Upper lobe of left lung (tissue), 6 donors: Measurements from ENCODE around the gene FMO2. TPM values are rescaled to one million over a fixed set of nuclear protein-coding genes. Genes with fewer than 3 reads are reported as not detected.
"Not testable (repeated sequence)": the region's sequence is repeated elsewhere in the genome, so short reads cannot be mapped to it uniquely, and the experiment has no call there.

Experiments used
- ATAC-seq, 2 donors: fragments of 200-7000 bp; cut with Tn5 transposase; one replicate each; pipeline ENCODE4 v1.9.1; 2022; ENCODE audit warnings: mild to moderate bottlenecking in 2 of 2, moderate library complexity in 2 of 2; ENCODE audit not compliant: low FRiP score in 2 of 2
- DNase-seq, 2 donors: peaks; one replicate each; pipeline ENCODE4 v3.0.0-alpha.2; 2019 to 2020
- H3K27ac ChIP-seq, 4 donors: fragments of 200-600 bp; sonication (generic); one replicate each; pipeline ENCODE4 v1.5.1; 2016 to 2019
- H3K27me3 ChIP-seq, 4 donors: fragments of 200-600 bp; sonication (generic); one replicate each; pipeline ENCODE4 v1.5.1; 2017 to 2019
- H3K36me3 ChIP-seq, 4 donors: fragments of 200-600 bp; sonication (generic); one replicate each; pipeline ENCODE4 v1.5.1; 2016 to 2019
- H3K4me1 ChIP-seq, 4 donors: fragments of 200-600 bp; sonication (generic); one replicate each; pipeline ENCODE4 v1.5.1; 2018 to 2019
- H3K4me3 ChIP-seq, 4 donors: fragments of 200-600 bp; sonication (generic); one replicate each; pipeline ENCODE4 v1.5.1; 2017 to 2019; ENCODE audit warnings: mild to moderate bottlenecking in 2 of 4, moderate library complexity in 1 of 4
- H3K9me3 ChIP-seq, 4 donors: fragments of 200-600 bp; sonication (generic); one replicate each; pipeline ENCODE4 v1.5.1; 2018 to 2019
- EP300 ChIP-seq, 4 donors: sonication (generic); formaldehyde crosslinking; IDR thresholded peaks; one replicate each; pipeline ENCODE4 v1.5.1; 2017; ENCODE audit warnings: antibody characterized with exemption in 4 of 4, control low read depth in 2 of 4
- POLR2A ChIP-seq, 4 donors: fragments of 450-650 bp; IDR thresholded peaks; one replicate each; pipeline ENCODE4 v1.5.1; 2016 to 2017; ENCODE audit warnings: antibody characterized with exemption in 4 of 4, mild to moderate bottlenecking in 2 of 4
- POLR2AphosphoS5 ChIP-seq, 2 donors: sonication (generic); formaldehyde crosslinking; IDR thresholded peaks; one replicate each; pipeline ENCODE4 v1.5.1; 2017; ENCODE audit warnings: antibody characterized with exemption in 2 of 2
- WGBS, 2 donors: methylation state at CpG; one replicate each; pipeline ENCODE4 v1.1.5; 2017 to 2018; 5-methylcytosine and 5-hydroxymethylcytosine counted together
- total RNA-seq, 6 donors: library from RNA; depleted of rRNA in 4 of 6; stranded (reverse); fragments of >200 nt in 4 of 6; gene quantifications; one replicate each; pipeline versions ENCODE4 v1.1.0 to v1.2.1, GENCODE V29; 2016 to 2021
- TF ChIP-seq, protein P1 (sequence below), 6 experiments: fragments of 450-650 bp in 4 of 6; fragments of 200-600 bp in 2 of 6; sonication (generic) in 2 of 6; IDR thresholded peaks; one replicate each; pipeline ENCODE4 v1.5.1; 2016 to 2019; ENCODE audit warnings: antibody characterized with exemption in 6 of 6
- donor health status: DM: no; HTN: no; CAD: no; lungs with moderate emphysema.
- donor health status: DM: no; HTN: yes; CAD: no; lungs with severe emphysema.

The FMO2 gene
- total RNA-seq, 6 donors from 2014 or later = 118 to 259 (median 169) TPM

- ATAC-seq (peak in 1 of 2 donors; percentile 21), DNase-seq (no peak)
- TF ChIP-seq POLR2A (IDR thresholded peaks at IDR 0.05) = no peak
- TF ChIP-seq POLR2AphosphoS5 (IDR thresholded peaks at IDR 0.05) = no peak
- TF ChIP-seq, protein P1, sequence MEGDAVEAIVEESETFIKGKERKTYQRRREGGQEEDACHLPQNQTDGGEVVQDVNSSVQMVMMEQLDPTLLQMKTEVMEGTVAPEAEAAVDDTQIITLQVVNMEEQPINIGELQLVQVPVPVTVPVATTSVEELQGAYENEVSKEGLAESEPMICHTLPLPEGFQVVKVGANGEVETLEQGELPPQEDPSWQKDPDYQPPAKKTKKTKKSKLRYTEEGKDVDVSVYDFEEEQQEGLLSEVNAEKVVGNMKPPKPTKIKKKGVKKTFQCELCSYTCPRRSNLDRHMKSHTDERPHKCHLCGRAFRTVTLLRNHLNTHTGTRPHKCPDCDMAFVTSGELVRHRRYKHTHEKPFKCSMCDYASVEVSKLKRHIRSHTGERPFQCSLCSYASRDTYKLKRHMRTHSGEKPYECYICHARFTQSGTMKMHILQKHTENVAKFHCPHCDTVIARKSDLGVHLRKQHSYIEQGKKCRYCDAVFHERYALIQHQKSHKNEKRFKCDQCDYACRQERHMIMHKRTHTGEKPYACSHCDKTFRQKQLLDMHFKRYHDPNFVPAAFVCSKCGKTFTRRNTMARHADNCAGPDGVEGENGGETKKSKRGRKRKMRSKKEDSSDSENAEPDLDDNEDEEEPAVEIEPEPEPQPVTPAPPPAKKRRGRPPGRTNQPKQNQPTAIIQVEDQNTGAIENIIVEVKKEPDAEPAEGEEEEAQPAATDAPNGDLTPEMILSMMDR (IDR thresholded peaks at IDR 0.05) = no peak
- TF ChIP-seq EP300 (IDR thresholded peaks at IDR 0.05) = no peak
- H3K27ac ChIP-seq = peak overlapping the region; percentile 49 to 70 (median 62)
- no peaks in the 10 kb centered on the region for H3K27me3 ChIP-seq
- H3K9me3 ChIP-seq = no peaks in the 10 kb centered on the region
- H3K36me3 ChIP-seq = no peaks in the 10 kb centered on the region
- no peak overlapping the region for H3K4me3 ChIP-seq
- 21 to 40% methylated on average over 2 of the region's 2 CpGs for WGBS, 2 donors
- peaks cover 0 to 10% (median 7%) of the 10 kb centered on the region in 4 donors for H3K4me1 ChIP-seq
Observed at GRCh38 chr1:171220081-171220420, 35.0 kb downstream of the FMO2 start.

- Histone ChIP-seq H3K27ac (peak overlapping the region; percentile 49 to 70 (median 62)), H3K27me3 (no peaks in the 10 kb centered on the region), H3K36me3 (no peaks in the 10 kb centered on the region), H3K9me3 (no peaks in the 10 kb centered on the region), H3K4me3 (no peak overlapping the region), H3K4me1 (peaks cover 0 to 10% (median 7%) of the 10 kb centered on the region in 4 donors)
- 44 to 53% methylated on average over 10 to 11 of the region's 11 CpGs for WGBS, 2 donors
- no peak for TF ChIP-seq POLR2A (IDR thresholded peaks at IDR 0.05)
- TF ChIP-seq, protein P1 (IDR thresholded peaks at IDR 0.05) = no peak
- no peak for TF ChIP-seq EP300 (IDR thresholded peaks at IDR 0.05)
- TF ChIP-seq POLR2AphosphoS5 (IDR thresholded peaks at IDR 0.05) = no peak
- ATAC-seq = peak in 1 of 2 donors; percentile 46
- DNase-seq = peak in 1 of 2 donors; percentile 54
Observed at GRCh38 chr1:171220581-171221054, 35.5 kb downstream of the FMO2 start.

- H3K27ac ChIP-seq = peak overlapping the region in 3 of 4 donors; percentile 39 to 70 (median 64)
- 64 to 68% methylated on average over 5 of the region's 5 CpGs for WGBS, 2 donors
Observed at GRCh38 chr1:171221665-171222591, 36.8 kb downstream of the FMO2 start.

GRCh38 chr1:171222936-171223335 is 37.8 kb downstream of the FMO2 start:
- no peak for DNase-seq
- Histone ChIP-seq H3K27ac (peak overlapping the region in 2 of 4 donors; percentile 32 to 37), H3K27me3 (no peaks in the 10 kb centered on the region), H3K4me1 (peaks cover 0 to 10% (median 7%) of the 10 kb centered on the region in 4 donors), H3K4me3 (no peak overlapping the region), H3K36me3 (no peaks in the 10 kb centered on the region), H3K9me3 (no peaks in the 10 kb centered on the region)
- TF ChIP-seq, protein P1 (IDR thresholded peaks at IDR 0.05) = no peak
- TF ChIP-seq EP300 (IDR thresholded peaks at IDR 0.05) (no peak), POLR2A (IDR thresholded peaks at IDR 0.05) (no peak), POLR2AphosphoS5 (IDR thresholded peaks at IDR 0.05) (no peak)
- 70 to 75% methylated on average over 5 of the region's 5 CpGs for WGBS, 2 donors
- peak in 1 of 2 donors; percentile 17 for ATAC-seq

More at GRCh38 chr1:171221665-171222591, 36.8 kb downstream of the FMO2 start:
- no peaks in the 10 kb centered on the region for H3K27me3 ChIP-seq
- DNase-seq = no peak
- H3K4me3 ChIP-seq = no peak overlapping the region
- ATAC-seq = peak in 1 of 2 donors; percentile 47
- H3K36me3 ChIP-seq = no peaks in the 10 kb centered on the region
- TF ChIP-seq POLR2A (IDR thresholded peaks at IDR 0.05) = no peak
- TF ChIP-seq POLR2AphosphoS5 (IDR thresholded peaks at IDR 0.05) = peak in 1 of 2 donors; percentile 25
- no peak for TF ChIP-seq EP300 (IDR thresholded peaks at IDR 0.05)
- TF ChIP-seq, protein P1 (IDR thresholded peaks at IDR 0.05) = no peak
- no peaks in the 10 kb centered on the region for H3K9me3 ChIP-seq
- H3K4me1 ChIP-seq = peaks cover 0 to 10% (median 7%) of the 10 kb centered on the region in 4 donors

GRCh38 chr1:171224257-171224656 is 39.2 kb downstream of the FMO2 start:
- H3K4me3 ChIP-seq, ATAC-seq, H3K27me3 ChIP-seq, H3K36me3 ChIP-seq, DNase-seq, H3K9me3 ChIP-seq, H3K4me1 ChIP-seq, H3K27ac ChIP-seq: not testable (repeated sequence)
- 68 to 83% methylated on average over 4 of the region's 4 CpGs for WGBS, 2 donors
